GM19025 (cell line): ENCODE measurements around the gene FAM222B.
"Not testable (repeated sequence)": the region's sequence is repeated elsewhere in the genome, so short reads cannot be mapped to it uniquely, and the experiment has no call there.

ENCODE experiments used
- ATAC-seq: cut with Tn5 transposase; IDR thresholded peaks from one replicate; pipeline ENCODE4 v1.9.1; 2021; ENCODE audit warnings: mild to moderate bottlenecking, low read depth, moderate library complexity; ENCODE audit not compliant: unreplicated experiment

FAM222B gene

GRCh38 chr17:28842282-28843012 is at the start of gene FAM222B:
Gene FAM222B (minus strand): TSS chr17:28842790. CDS start chr17:28766667, 76,123 bp downstream.
- peak; percentile 88 for ATAC-seq

- no peak for ATAC-seq
Measured at GRCh38 chr17:28892024-28892423, 49.4 kb upstream of the FAM222B start.

GRCh38 chr17:28891201-28891600 is 48.6 kb upstream of the FAM222B start:
- no peak for ATAC-seq

GRCh38 chr17:28889996-28890395 is 47.4 kb upstream of the FAM222B start:
- ATAC-seq: no peak

GRCh38 chr17:28888832-28889231 is 46.2 kb upstream of the FAM222B start:
- no peak for ATAC-seq

- ATAC-seq: no peak
Measured at GRCh38 chr17:28887871-28888471, 45.4 kb upstream of the FAM222B start.

GRCh38 chr17:28885951-28886350 is 43.4 kb upstream of the FAM222B start:
- ATAC-seq: no peak

GRCh38 chr17:28885363-28885762 is 42.8 kb upstream of the FAM222B start:
- no peak for ATAC-seq

GRCh38 chr17:28883967-28884702 is 41.5 kb upstream of the FAM222B start:
- no peak for ATAC-seq

GRCh38 chr17:28882154-28882895 is 39.7 kb upstream of the FAM222B start:
- ATAC-seq: no peak

GRCh38 chr17:28881533-28882056 is 39.0 kb upstream of the FAM222B start:
- no peak for ATAC-seq

GRCh38 chr17:28880572-28880945 is 38.0 kb upstream of the FAM222B start:
- no peak for ATAC-seq

GRCh38 chr17:28879886-28880571 is 37.4 kb upstream of the FAM222B start:
- ATAC-seq: no peak

- no peak for ATAC-seq
Measured at GRCh38 chr17:28878981-28879380, 36.4 kb upstream of the FAM222B start.

- no peak for ATAC-seq
Measured at GRCh38 chr17:28878158-28878910, 35.7 kb upstream of the FAM222B start.

- ATAC-seq: not testable (repeated sequence)
Measured at GRCh38 chr17:28877150-28877711, 34.6 kb upstream of the FAM222B start.

GRCh38 chr17:28875848-28876550 is 33.4 kb upstream of the FAM222B start:
- ATAC-seq: no peak

- ATAC-seq: no peak
Measured at GRCh38 chr17:28874750-28875149, 32.2 kb upstream of the FAM222B start.
